WERI-Rb-1 (cell line): ENCODE data around the gene ZDHHC22.

Source experiments
- DNase-seq: peaks from one replicate; pipeline ENCODE4 v3.0.0-alpha.2; 2020
- H3K27ac ChIP-seq: fragments of 250-450 bp; sonication (Bioruptor Pico); 2 replicates; pipeline ENCODE4 v1.5.1; 2020; ENCODE audit warnings: mild to moderate bottlenecking, moderate library complexity
- H3K27me3 ChIP-seq: fragments of 250-450 bp; sonication (Bioruptor Pico); 2 replicates; pipeline ENCODE4 v1.5.1; 2021; ENCODE audit warnings: mild to moderate bottlenecking, low read depth, moderate library complexity; ENCODE audit not compliant: insufficient read depth, severe bottlenecking
- H3K36me3 ChIP-seq: fragments of 250-450 bp; sonication (Bioruptor Pico); 2 replicates; pipeline ENCODE4 v1.5.1; 2020; ENCODE audit warnings: mild to moderate bottlenecking, moderate library complexity
- H3K4me3 ChIP-seq: 2 replicates; pipeline ENCODE4 v1.5.1; 2011; ENCODE audit warnings: low read depth, mild to moderate bottlenecking, control low read depth, low read length
- H3K9me3 ChIP-seq: fragments of 250-450 bp; sonication (Bioruptor Pico); 2 replicates; pipeline ENCODE4 v1.5.1; 2021; ENCODE audit warnings: mild to moderate bottlenecking, moderate library complexity; ENCODE audit not compliant: severe bottlenecking
- CTCF ChIP-seq: IDR thresholded peaks from 2 replicates; pipeline ENCODE4 v1.5.1; 2011; ENCODE audit warnings: low read depth, mild to moderate bottlenecking, control low read depth, inconsistent platforms, low read length

Gene ZDHHC22

GRCh38 chr14:77185093-77185465, 43.5 kb upstream of the ZDHHC22 start:
- Histone ChIP-seq H3K4me3 (no peak overlapping the region), H3K27me3 (no peaks in the 10 kb centered on the region), H3K36me3 (no peaks in the 10 kb centered on the region; the same call in 1 of the 2 replicates), H3K27ac (no peak overlapping the region), H3K9me3 (no peaks in the 10 kb centered on the region)
- no peak for DNase-seq
- no peak for TF ChIP-seq CTCF

GRCh38 chr14:77184396-77185092, 43.0 kb upstream of the ZDHHC22 start:
- no peak overlapping the region for H3K4me3 ChIP-seq
- TF ChIP-seq CTCF, result no peak
- no peaks in the 10 kb centered on the region; the same call in 1 of the 2 replicates for H3K36me3 ChIP-seq
- no peak for DNase-seq
- H3K27ac ChIP-seq, result no peak overlapping the region
- H3K9me3 ChIP-seq, result no peaks in the 10 kb centered on the region
- H3K27me3 ChIP-seq, result no peaks in the 10 kb centered on the region

- no peak for DNase-seq
- H3K36me3 ChIP-seq, result no peaks in the 10 kb centered on the region; the same call in 1 of the 2 replicates
- no peaks in the 10 kb centered on the region for H3K9me3 ChIP-seq
- no peaks in the 10 kb centered on the region for H3K27me3 ChIP-seq
- H3K4me3 ChIP-seq, result no peak overlapping the region
- H3K27ac ChIP-seq, result no peak overlapping the region
- no peak for TF ChIP-seq CTCF
These were observed 42.3 kb upstream of the ZDHHC22 start for GRCh38 chr14:77183896-77184295.

- H3K27ac ChIP-seq, result peak within 1 kb of the TSS; percentile 41
- H3K36me3 ChIP-seq, result no peaks in the 10 kb centered on the region; the same call in 1 of the 2 replicates
- H3K4me3 ChIP-seq, result peak within 1 kb of the TSS; percentile 80
- no peaks in the 10 kb centered on the region for H3K9me3 ChIP-seq
- TF ChIP-seq CTCF, result 0 out of 2 replicates have a peak, but pooled peaks have one; percentile 12
- peak; percentile 98 for DNase-seq
- H3K27me3 ChIP-seq, result no peaks in the 10 kb centered on the region
These were observed 40.2 kb upstream of the ZDHHC22 start, which contains the start of gene TMEM63C for GRCh38 chr14:77181603-77182437. Gene TMEM63C (plus strand): TSS chr14:77181798. CDS start chr14:77218814, 37,016 bp downstream.

GRCh38 chr14:77180726-77181602, 39.4 kb upstream of the ZDHHC22 start:
- Histone ChIP-seq H3K27me3 (no peaks in the 10 kb centered on the region), H3K27ac (no peak overlapping the region), H3K4me3 (peak overlapping the region; percentile 80), H3K9me3 (no peaks in the 10 kb centered on the region), H3K36me3 (no peaks in the 10 kb centered on the region; the same call in 1 of the 2 replicates)
- TF ChIP-seq CTCF, result no peak
- DNase-seq, result no peak
